Measurements from ENCODE around the gene SRR. TPM values are rescaled to one million over a fixed set of nuclear protein-coding genes. Genes with fewer than 3 reads are reported as not detected.

SRR gene
- total RNA-seq, 1 experiment from 2014 or later, result 52.3 TPM

DNA sequence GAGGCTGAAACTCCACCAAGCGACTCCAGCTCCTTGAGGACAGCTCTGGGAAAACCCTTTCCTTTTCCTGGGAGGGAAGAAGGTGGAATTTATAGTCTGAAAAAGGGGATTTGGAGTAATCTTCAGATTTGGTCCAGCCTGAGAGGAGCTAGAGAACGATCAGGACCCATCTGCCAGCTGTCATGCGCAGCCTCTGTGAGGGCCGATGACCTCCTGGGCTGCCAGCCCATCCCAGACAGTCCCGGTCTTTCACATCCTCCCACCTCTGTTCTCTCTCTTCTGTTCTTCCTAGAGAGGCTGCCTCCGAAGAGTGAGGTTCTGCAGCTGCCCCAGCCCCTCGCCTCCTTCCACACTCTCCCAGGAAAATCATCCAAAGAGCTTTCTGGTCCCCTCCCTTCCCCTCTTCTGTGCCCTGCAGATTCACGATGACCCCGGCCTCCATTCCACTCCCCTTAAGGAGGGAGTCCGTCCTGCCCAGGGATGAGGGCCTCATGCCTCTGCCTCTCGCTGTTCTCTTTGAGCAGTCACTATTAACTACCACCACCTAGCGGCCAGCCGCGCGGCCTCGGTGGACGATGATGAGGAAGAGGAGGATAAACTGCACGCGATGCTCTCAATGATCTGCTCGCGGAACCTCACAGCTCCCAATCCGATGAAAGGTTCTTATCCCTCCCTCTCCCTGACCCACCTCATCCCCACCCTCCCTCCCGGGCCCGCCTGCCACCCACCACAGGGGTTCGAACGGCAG is 63.2 kb downstream of the SRR start:
- H3F3A ChIP-seq (ENCODE audit: insufficient read depth, low read depth), result no peaks in the 10 kb centered on the region
- no TSS peak for BruUV-seq (replicated peaks)
- DNase-seq, result no peak

GRCh38 chr17:2368359-2368758 is 64.6 kb downstream of the SRR start:
- BruUV-seq (replicated peaks), result no TSS peak
- CTCF ChIA-PET, result no interaction called here

More for the DNA sequence above, 63.2 kb downstream of the SRR start:
- Histone ChIP-seq H3K4me1 (replicated peaks; ENCODE audit: insufficient read depth) (no peaks in the 10 kb centered on the region), H3K9me3 (ENCODE audit: insufficient read depth, low read depth) (no peaks in the 10 kb centered on the region), H3K9me2 (ENCODE audit: insufficient read depth) (no peaks in the 10 kb centered on the region), H3K4me2 (no peak overlapping the region), H3K79me2 (ENCODE audit: low read depth) (no peaks in the 10 kb centered on the region), H3K27me3 (ENCODE audit: insufficient read depth, low read depth) (no peaks in the 10 kb centered on the region), H3K4me3 (no peak overlapping the region), H4K20me1 (ENCODE audit: insufficient read depth) (no peaks in the 10 kb centered on the region), H3K36me3 (ENCODE audit: low read depth) (no peaks in the 10 kb centered on the region), H3K27ac (no peak overlapping the region), H2AFZ (no peak overlapping the region)
- POLR2A ChIA-PET (ENCODE audit: unreplicated experiment), result no interaction called here
- intact Hi-C loops (cut with micrococcal nuclease; ENCODE audit: unreplicated experiment), result no loop called here
- CTCF ChIA-PET, result interaction anchor here (0.5 to 0.7 kb wide), 2 partner anchors 28 to 244 kb away, joined by 5 to 8 read pairs; no protein-coding TSS in a partner anchor
- TF ChIP-seq CTCF (conservative IDR thresholded peaks at IDR 0.05) (0 out of 2 replicates have a peak, but pooled peaks have one; percentile 30), EZH2 (IDR thresholded peaks at IDR 0.05; ENCODE audit: low read depth) (no peak)

DNA sequence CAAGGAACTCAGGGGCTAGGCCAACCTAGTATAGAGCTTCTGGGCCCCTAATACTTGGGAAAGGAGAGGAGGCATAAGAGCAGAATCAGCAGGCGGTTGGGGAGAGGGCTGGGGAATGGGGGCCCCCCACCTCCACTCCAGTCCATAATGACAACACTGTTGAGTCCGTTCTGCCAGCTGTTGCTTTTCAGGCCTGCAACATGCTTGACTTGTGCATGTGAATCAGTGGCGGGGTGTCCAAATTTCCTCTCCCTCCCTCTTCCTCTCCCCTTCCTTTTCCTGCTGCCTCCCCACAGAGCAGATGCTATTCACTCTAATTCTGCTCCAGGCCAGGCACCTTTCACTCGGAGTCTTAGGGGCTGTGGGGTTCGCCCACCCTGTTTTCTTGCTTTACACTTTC is 65.3 kb downstream of the SRR start:
- no peak for TF ChIP-seq CTCF (conservative IDR thresholded peaks at IDR 0.05)
- no peak for TF ChIP-seq EZH2 (IDR thresholded peaks at IDR 0.05; ENCODE audit: low read depth)
- Histone ChIP-seq H4K20me1 (ENCODE audit: insufficient read depth) (no peaks in the 10 kb centered on the region), H3K4me1 (replicated peaks; ENCODE audit: insufficient read depth) (no peaks in the 10 kb centered on the region), H3K27me3 (ENCODE audit: insufficient read depth, low read depth) (no peaks in the 10 kb centered on the region), H2AFZ (no peak overlapping the region), H3K4me2 (no peak overlapping the region), H3K36me3 (ENCODE audit: low read depth) (no peaks in the 10 kb centered on the region), H3K79me2 (ENCODE audit: low read depth) (no peaks in the 10 kb centered on the region), H3K9me3 (ENCODE audit: insufficient read depth, low read depth) (no peaks in the 10 kb centered on the region), H3K4me3 (no peak overlapping the region), H3K27ac (no peak overlapping the region), H3F3A (ENCODE audit: insufficient read depth, low read depth) (no peaks in the 10 kb centered on the region), H3K9me2 (ENCODE audit: insufficient read depth) (no peaks in the 10 kb centered on the region)
- ChIA-PET POLR2A (ENCODE audit: unreplicated experiment) (no interaction called here), CTCF (no interaction called here)
- DNase-seq, result no peak
- no TSS peak for BruUV-seq (replicated peaks)
- intact Hi-C loops (cut with micrococcal nuclease; ENCODE audit: unreplicated experiment), result no loop called here

More at GRCh38 chr17:2368359-2368758, 64.6 kb downstream of the SRR start:
- no peak overlapping the region for H3K4me2 ChIP-seq
- no peaks in the 10 kb centered on the region for H3K27me3 ChIP-seq (ENCODE audit: insufficient read depth, low read depth)
- H3K9me2 ChIP-seq (ENCODE audit: insufficient read depth), result no peaks in the 10 kb centered on the region
- no peaks in the 10 kb centered on the region for H3F3A ChIP-seq (ENCODE audit: insufficient read depth, low read depth)
- no peaks in the 10 kb centered on the region for H4K20me1 ChIP-seq (ENCODE audit: insufficient read depth)
- H3K9me3 ChIP-seq (ENCODE audit: insufficient read depth, low read depth), result no peaks in the 10 kb centered on the region
- no peak overlapping the region for H3K27ac ChIP-seq
- TF ChIP-seq CTCF (conservative IDR thresholded peaks at IDR 0.05), result no peak
- no peak for TF ChIP-seq EZH2 (IDR thresholded peaks at IDR 0.05; ENCODE audit: low read depth)
- no peaks in the 10 kb centered on the region for H3K4me1 ChIP-seq (replicated peaks; ENCODE audit: insufficient read depth)
- no peaks in the 10 kb centered on the region for H3K36me3 ChIP-seq (ENCODE audit: low read depth)
- POLR2A ChIA-PET (ENCODE audit: unreplicated experiment), result interaction anchor here (0.5 kb wide), 1 partner anchor 48 kb away, joined by 4 read pairs; no protein-coding TSS in a partner anchor
- intact Hi-C loops (cut with micrococcal nuclease; ENCODE audit: unreplicated experiment), result no loop called here
- no peak for DNase-seq
- H3K4me3 ChIP-seq, result no peak overlapping the region
- H2AFZ ChIP-seq, result no peak overlapping the region
- H3K79me2 ChIP-seq (ENCODE audit: low read depth), result no peaks in the 10 kb centered on the region
